ENCODE measurements around the gene MEIS3. TPM values are rescaled to one million over a fixed set of nuclear protein-coding genes. Genes with fewer than 3 reads are reported as not detected.
A peak's percentile ranks its signal among the peaks of the same experiment; 100 is the strongest.

The MEIS3 gene
- polyA plus RNA-seq, 1 of the 3 experiments (the other 2 are of a cell fraction) = 69.8 TPM

DNA sequence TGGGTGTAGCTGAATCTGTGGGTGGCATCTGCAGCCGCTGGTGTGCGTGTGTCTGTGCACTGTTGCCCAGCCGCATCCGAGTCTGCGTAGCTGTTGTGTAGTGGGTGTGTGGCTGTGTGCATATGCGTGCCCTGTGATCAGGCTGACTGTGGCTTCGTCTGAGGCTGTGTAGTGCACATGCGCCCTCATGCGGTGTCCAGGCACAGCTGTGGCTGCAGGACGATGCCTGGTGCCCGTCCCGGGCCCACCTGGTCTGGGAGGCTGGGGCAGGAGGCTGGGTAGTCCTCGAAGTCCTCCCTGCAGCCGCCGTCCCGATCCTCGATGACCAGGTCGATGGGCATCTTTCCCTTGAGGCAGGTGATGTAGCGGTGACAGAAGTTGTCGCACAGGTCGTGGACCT, 4.9 kb downstream of the MEIS3 start:
- POLR2A ChIA-PET = interaction anchor here (0.6 kb wide), 1 partner anchor 36 kb away, joined by 3 read pairs; no protein-coding TSS in a partner anchor

More for the DNA sequence above, 4.9 kb downstream of the MEIS3 start:
- TF ChIP-seq USF2 (IDR thresholded peaks at IDR 0.05; ENCODE audit: borderline replicate concordance, low read depth, low read length) = no peak
- TF ChIP-seq POLR2AphosphoS5 (IDR thresholded peaks at IDR 0.05; ENCODE audit: low read depth, low read length) = no peak
- no peak for TF ChIP-seq ELF1 (IDR thresholded peaks at IDR 0.05)
- no peak for TF ChIP-seq TEAD4 (IDR thresholded peaks at IDR 0.05; ENCODE audit: borderline replicate concordance, insufficient read depth)
- TF ChIP-seq TAF1 (IDR thresholded peaks at IDR 0.05; ENCODE audit: borderline replicate concordance, low read depth, low read length) = no peak
- no peak for TF ChIP-seq YY1 (IDR thresholded peaks at IDR 0.05; ENCODE audit: low read depth)
- TF ChIP-seq TCF12 (IDR thresholded peaks at IDR 0.05) = no peak
- TF ChIP-seq, protein P1, sequence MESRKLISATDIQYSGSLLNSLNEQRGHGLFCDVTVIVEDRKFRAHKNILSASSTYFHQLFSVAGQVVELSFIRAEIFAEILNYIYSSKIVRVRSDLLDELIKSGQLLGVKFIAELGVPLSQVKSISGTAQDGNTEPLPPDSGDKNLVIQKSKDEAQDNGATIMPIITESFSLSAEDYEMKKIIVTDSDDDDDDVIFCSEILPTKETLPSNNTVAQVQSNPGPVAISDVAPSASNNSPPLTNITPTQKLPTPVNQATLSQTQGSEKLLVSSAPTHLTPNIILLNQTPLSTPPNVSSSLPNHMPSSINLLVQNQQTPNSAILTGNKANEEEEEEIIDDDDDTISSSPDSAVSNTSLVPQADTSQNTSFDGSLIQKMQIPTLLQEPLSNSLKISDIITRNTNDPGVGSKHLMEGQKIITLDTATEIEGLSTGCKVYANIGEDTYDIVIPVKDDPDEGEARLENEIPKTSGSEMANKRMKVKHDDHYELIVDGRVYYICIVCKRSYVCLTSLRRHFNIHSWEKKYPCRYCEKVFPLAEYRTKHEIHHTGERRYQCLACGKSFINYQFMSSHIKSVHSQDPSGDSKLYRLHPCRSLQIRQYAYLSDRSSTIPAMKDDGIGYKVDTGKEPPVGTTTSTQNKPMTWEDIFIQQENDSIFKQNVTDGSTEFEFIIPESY (IDR thresholded peaks at IDR 0.05; ENCODE audit: borderline replicate concordance, low read depth) = no peak
- no peak for TF ChIP-seq RCOR1 (IDR thresholded peaks at IDR 0.05; ENCODE audit: low read length)
- TF ChIP-seq CTCF (IDR thresholded peaks at IDR 0.05) = no peak
- TF ChIP-seq JUND (IDR thresholded peaks at IDR 0.05) = no peak
- no peak; the same call in 1 of the 2 replicates for TF ChIP-seq RAD21 (IDR thresholded peaks at IDR 0.05; ENCODE audit: low read length)
- TF ChIP-seq RXRA (IDR thresholded peaks at IDR 0.05; ENCODE audit: borderline replicate concordance, low read depth) = no peak
- no peak for TF ChIP-seq MEF2A (IDR thresholded peaks at IDR 0.05; ENCODE audit: borderline replicate concordance, low read depth)
- TF ChIP-seq REST (IDR thresholded peaks at IDR 0.05; ENCODE audit: low read depth, low read length) = no peak
- TF ChIP-seq EP300 (IDR thresholded peaks at IDR 0.05; ENCODE audit: borderline replicate concordance in 1 of 2, low read depth in 1 of 2, low read length in 1 of 2) = no peak
- TF ChIP-seq RFX5 (IDR thresholded peaks at IDR 0.05; ENCODE audit: low read length) = no peak
- no peak for TF ChIP-seq PBX3 (IDR thresholded peaks at IDR 0.05)
- no peak for TF ChIP-seq EZH2phosphoT487 (IDR thresholded peaks at IDR 0.05; ENCODE audit: borderline replicate concordance, low read depth)
- CTCF ChIA-PET = interaction anchor here (0.6 to 2.9 kb wide), 6 partner anchors 22 to 130 kb away, joined by 3 to 12 read pairs (median 5); partner anchors contain the start of gene DHX34
- peaks cover 25% of the 10 kb centered on the region for H4K20me1 ChIP-seq (ENCODE audit: insufficient read depth)
- peaks cover 4 to 13% of the 10 kb centered on the region in 2 experiments; a peak in 2 of 4 replicates for H3K4me1 ChIP-seq (ENCODE audit: control insufficient read depth in 1 of 2, insufficient read depth in 2 of 2, low read depth in 1 of 2, low read length in 1 of 2)
- peaks cover 5 to 6% of the 10 kb centered on the region in 2 experiments for H3K36me3 ChIP-seq (replicated peaks in 1 of 2; ENCODE audit: control insufficient read depth in 1 of 2, insufficient read depth in 2 of 2, low read length in 1 of 2)
- no peaks in the 10 kb centered on the region for H3K27me3 ChIP-seq (ENCODE audit: insufficient read depth)
- H3K79me2 ChIP-seq (ENCODE audit: insufficient read depth) = peaks cover 21% of the 10 kb centered on the region
- no peak overlapping the region for H3K9ac ChIP-seq
- no peak overlapping the region for H3K4me2 ChIP-seq
- no peak overlapping the region for H3K4me3 ChIP-seq (ENCODE audit: low read depth in 2 of 2, low read length in 1 of 2)
- H2AFZ ChIP-seq (ENCODE audit: low read depth) = no peak overlapping the region
- H3K27ac ChIP-seq (ENCODE audit: low read depth in 2 of 2, low read length in 1 of 2) = no peak overlapping the region
- peaks cover 9% of the 10 kb centered on the region for H3F3A ChIP-seq (replicated peaks; ENCODE audit: insufficient read depth)
- no peaks in the 10 kb centered on the region for H3K9me2 ChIP-seq
- no CpG with 5 or more reads among the region's 21 CpGs for WGBS (ENCODE audit: low lambda C conversion rate)
- no peaks in the 10 kb centered on the region for H3K9me3 ChIP-seq
- DNase-seq = peak; percentile 43

Data from SK-N-SH (cell line).